OCI-LY3 (cell line): ENCODE results near the gene BCAR1.

Experiments
- H2AFZ ChIP-seq: fragments of 200-600, 300-600 bp; shearing (Covaris generic); 2 replicates; pipeline ENCODE4 v1.6.0; 2014; ENCODE audit warnings: antibody characterized with exemption, low read depth, low read length
- H3K27ac ChIP-seq: fragments of 200-600, 300-600 bp; sonication (generic); 2 replicates; pipeline ENCODE4 v1.5.1; 2014; ENCODE audit warnings: mild to moderate bottlenecking, low read length, moderate library complexity, mixed read lengths
- H3K27me3 ChIP-seq: fragments of 200-600, 300-600 bp; sonication (generic); 2 replicates; pipeline ENCODE4 v1.6.1; 2014; ENCODE audit warnings: low read depth, low read length, mixed read lengths
- H3K36me3 ChIP-seq: fragments of 200-600, 300-600 bp; sonication (generic); replicated peaks from 2 replicates; pipeline ENCODE3; 2014; ENCODE audit warnings: low read depth, low read length, mixed read lengths
- H3K4me1 ChIP-seq: fragments of 300-600, 200-600 bp; sonication (generic); 2 replicates; pipeline ENCODE4 v1.6.1; 2014; ENCODE audit warnings: low read length, mixed read lengths
- H3K4me2 ChIP-seq: fragments of 200-600, 300-600 bp; sonication (generic); 2 replicates; pipeline ENCODE4 v1.6.1; 2014; ENCODE audit warnings: low read length, mixed read lengths
- H3K4me3 ChIP-seq: fragments of 300-600, 200-600 bp; sonication (generic); 2 replicates; pipeline ENCODE4 v1.5.1; 2014; ENCODE audit warnings: antibody characterized with exemption, mild to moderate bottlenecking, low read length, moderate library complexity
- H3K79me2 ChIP-seq: fragments of 300-600, 200-600 bp; shearing (Covaris generic); 2 replicates; pipeline ENCODE4 v1.6.1; 2014; ENCODE audit warnings: mild to moderate bottlenecking, low read length, mixed read lengths
- H3K9ac ChIP-seq: fragments of 300-600, 200-600 bp; shearing (Covaris generic); 2 replicates; pipeline ENCODE4 v1.6.0; 2014; ENCODE audit warnings: mild to moderate bottlenecking, low read length, moderate library complexity
- H3K9me3 ChIP-seq: fragments of 200-600, 300-600 bp; shearing (Covaris generic); 2 replicates; pipeline ENCODE4 v1.6.1; 2014; ENCODE audit warnings: low read length, mixed read lengths; ENCODE audit not compliant: insufficient read depth
- H4K20me1 ChIP-seq: fragments of 200-600, 300-600 bp; sonication (generic); 2 replicates; pipeline ENCODE4 v1.6.1; 2016; ENCODE audit warnings: low read length, mixed read lengths; ENCODE audit not compliant: insufficient read depth
- CTCF ChIP-seq: fragments of 200-600, 300-600 bp; sonication (generic); IDR thresholded peaks from 2 replicates; pipeline ENCODE4 v1.5.1; 2014; ENCODE audit warnings: antibody characterized with exemption, low read length, low read depth
- EZH2phosphoT487 ChIP-seq: fragments of 200-600 bp; shearing (Covaris generic); IDR thresholded peaks from 2 replicates; pipeline ENCODE4 v1.6.1; 2018; ENCODE audit warnings: antibody characterized with exemption, mixed run types, low read depth

The BCAR1 gene

GRCh38 chr16:75252049-75252864 lies 833 bp upstream of the BCAR1 start:
- H3K27ac ChIP-seq, result no peak overlapping the region
- peaks cover 30% of the 10 kb centered on the region for H3K27me3 ChIP-seq
- H2AFZ ChIP-seq, result no peak overlapping the region
- H3K9me3 ChIP-seq, result no peaks in the 10 kb centered on the region
- no peaks in the 10 kb centered on the region for H3K36me3 ChIP-seq
- no peak overlapping the region for H3K4me3 ChIP-seq
- TF ChIP-seq EZH2phosphoT487, result no peak
- TF ChIP-seq CTCF, result no peak
- H3K4me2 ChIP-seq, result no peak overlapping the region
- no peak overlapping the region for H3K9ac ChIP-seq
- peaks cover 57% of the 10 kb centered on the region for H4K20me1 ChIP-seq
- no peaks in the 10 kb centered on the region for H3K79me2 ChIP-seq
- H3K4me1 ChIP-seq, result no peaks in the 10 kb centered on the region

GRCh38 chr16:75250809-75251279 lies 580 bp downstream of the BCAR1 start:
- Histone ChIP-seq H3K27me3 (peaks cover 28% of the 10 kb centered on the region), H3K9ac (no peak overlapping the region), H3K9me3 (no peaks in the 10 kb centered on the region), H3K4me2 (peak overlapping the region; percentile 69), H2AFZ (no peak overlapping the region), H4K20me1 (peaks cover 60% of the 10 kb centered on the region), H3K4me3 (peak overlapping the region; percentile 70), H3K79me2 (no peaks in the 10 kb centered on the region), H3K4me1 (no peaks in the 10 kb centered on the region), H3K36me3 (no peaks in the 10 kb centered on the region), H3K27ac (no peak overlapping the region)
- TF ChIP-seq CTCF (no peak), EZH2phosphoT487 (no peak)

- Histone ChIP-seq H2AFZ (no peak overlapping the region), H3K9me3 (no peaks in the 10 kb centered on the region), H4K20me1 (peaks cover 60% of the 10 kb centered on the region), H3K79me2 (no peaks in the 10 kb centered on the region), H3K4me3 (peak overlapping the region; percentile 70), H3K36me3 (no peaks in the 10 kb centered on the region), H3K9ac (no peak overlapping the region), H3K4me2 (peak overlapping the region; percentile 69), H3K4me1 (peaks cover 2% of the 10 kb centered on the region; the same call in 1 of the 2 replicates), H3K27me3 (peaks cover 28% of the 10 kb centered on the region), H3K27ac (no peak overlapping the region)
- TF ChIP-seq CTCF (no peak), EZH2phosphoT487 (no peak)
Measured at GRCh38 chr16:75250089-75250808, 1.2 kb downstream of the BCAR1 start.

- TF ChIP-seq EZH2phosphoT487 (no peak), CTCF (no peak)
- Histone ChIP-seq H4K20me1 (peaks cover 56% of the 10 kb centered on the region), H3K9me3 (no peaks in the 10 kb centered on the region), H3K27ac (no peak overlapping the region), H2AFZ (no peak overlapping the region), H3K79me2 (no peaks in the 10 kb centered on the region), H3K4me1 (peaks cover 10% of the 10 kb centered on the region), H3K4me3 (no peak overlapping the region), H3K9ac (no peak overlapping the region), H3K4me2 (no peak overlapping the region), H3K27me3 (peaks cover 28% of the 10 kb centered on the region), H3K36me3 (no peaks in the 10 kb centered on the region)
Measured at GRCh38 chr16:75249441-75249840, 2.0 kb downstream of the BCAR1 start.
